HepG2 (cell line): ENCODE data around the gene DPH3. TPM values are rescaled to one million over a fixed set of nuclear protein-coding genes. Genes with fewer than 3 reads are reported as not detected.

Experiments
- CEBPZ ChIP-seq: IDR thresholded peaks from 2 replicates; pipeline ENCODE4 v1.6.1; 2012; ENCODE audit warnings: low read length, improper control_type of control experiment
- CREBL2 ChIP-seq: sonication (generic); formaldehyde crosslinking; IDR thresholded peaks from 2 replicates; pipeline ENCODE4 v1.8.1; 2023; ENCODE audit warnings: missing genetic modification reagents, mild to moderate bottlenecking, borderline replicate concordance
- GATAD1 ChIP-seq: IDR thresholded peaks from 2 replicates; pipeline ENCODE4 v1.6.1; 2016; ENCODE audit warnings: missing genetic modification reagents, missing compliant biosample characterization
- MAFK ChIP-seq, 2 experiments: IDR thresholded peaks in 1 of 2; conservative IDR thresholded peaks in 1 of 2; 2 replicates each; pipeline ENCODE4 v1.6.1; 2011; ENCODE audit warnings: improper control_type of control experiment in 2 of 2, low read length in 2 of 2
- ZFP82 ChIP-seq: sonication (generic); formaldehyde crosslinking; IDR thresholded peaks from 2 replicates; pipeline ENCODE4 v1.5.1; 2020; ENCODE audit warnings: mild to moderate bottlenecking, missing genetic modification reagents, borderline replicate concordance
- ZNF564 ChIP-seq: sonication (generic); formaldehyde crosslinking; IDR thresholded peaks from 2 replicates; pipeline ENCODE4 v1.8.1; 2023; ENCODE audit warnings: mild to moderate bottlenecking, missing genetic modification reagents
- ZNF597 ChIP-seq: sonication (generic); formaldehyde crosslinking; IDR thresholded peaks from 2 replicates; pipeline ENCODE4 v1.5.0; 2020; ENCODE audit warnings: missing genetic modification reagents
- polyA plus RNA-seq, 8 experiments: library from polyadenylated mRNA; depleted of rRNA in 3 of 8; stranded (reverse) in 7 of 8; unstranded in 1 of 8; fragments of >200 nt; fragmentation: Illumina TruSeq in 4 of 8; extraction: Trizol in 4 of 8; gene quantifications; 2 replicates each; pipeline versions ENCODE4 v1.2.1 to v1.2.3, GENCODE V29; 2011 to 2016; ENCODE audit warnings: low read depth in 4 of 8, missing spikeins in 1 of 8, mixed read lengths in 1 of 8; ENCODE audit not compliant: insufficient read depth in 1 of 8
- total RNA-seq, 5 experiments: library from RNA; depleted of rRNA; stranded (reverse); fragments of >200 nt; fragmentation: Illumina TruSeq; extraction: Trizol; gene quantifications; 2 replicates each; pipeline ENCODE4 v1.2.3, GENCODE V29; 2016; ENCODE audit warnings: low read depth in 1 of 5
- TF ChIP-seq, protein P1 (sequence below): sonication (generic); formaldehyde crosslinking; IDR thresholded peaks from 2 replicates; pipeline ENCODE4 v1.4.0; 2020; ENCODE audit warnings: missing genetic modification reagents, borderline replicate concordance

Gene DPH3
- total and polyA plus RNA-seq, 2 of the 13 experiments (the other 11 are each of a cell fraction or from before 2014, with no cell fraction given): 18.3 to 21.6 TPM

DNA sequence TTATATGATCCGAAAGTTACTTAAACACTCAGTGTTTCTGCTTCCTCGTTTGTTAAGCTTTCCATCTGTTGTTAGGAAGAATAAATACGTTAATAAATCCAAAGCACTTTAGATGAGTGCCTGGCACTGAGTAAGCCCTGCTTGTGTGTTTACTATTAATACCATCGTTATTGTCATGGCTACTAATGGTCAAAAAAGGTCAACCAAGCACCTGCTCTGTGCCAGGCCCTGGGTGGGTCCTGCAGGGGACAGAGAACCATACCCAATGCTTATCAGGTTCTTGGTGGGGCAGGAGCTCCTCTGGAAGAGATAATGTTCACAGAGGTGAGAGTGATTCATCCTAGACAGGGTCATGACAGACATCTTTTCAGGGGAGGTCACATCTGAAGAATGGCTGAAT lies 50.4 kb downstream of the DPH3 start (continued):
- TF ChIP-seq, protein P1, sequence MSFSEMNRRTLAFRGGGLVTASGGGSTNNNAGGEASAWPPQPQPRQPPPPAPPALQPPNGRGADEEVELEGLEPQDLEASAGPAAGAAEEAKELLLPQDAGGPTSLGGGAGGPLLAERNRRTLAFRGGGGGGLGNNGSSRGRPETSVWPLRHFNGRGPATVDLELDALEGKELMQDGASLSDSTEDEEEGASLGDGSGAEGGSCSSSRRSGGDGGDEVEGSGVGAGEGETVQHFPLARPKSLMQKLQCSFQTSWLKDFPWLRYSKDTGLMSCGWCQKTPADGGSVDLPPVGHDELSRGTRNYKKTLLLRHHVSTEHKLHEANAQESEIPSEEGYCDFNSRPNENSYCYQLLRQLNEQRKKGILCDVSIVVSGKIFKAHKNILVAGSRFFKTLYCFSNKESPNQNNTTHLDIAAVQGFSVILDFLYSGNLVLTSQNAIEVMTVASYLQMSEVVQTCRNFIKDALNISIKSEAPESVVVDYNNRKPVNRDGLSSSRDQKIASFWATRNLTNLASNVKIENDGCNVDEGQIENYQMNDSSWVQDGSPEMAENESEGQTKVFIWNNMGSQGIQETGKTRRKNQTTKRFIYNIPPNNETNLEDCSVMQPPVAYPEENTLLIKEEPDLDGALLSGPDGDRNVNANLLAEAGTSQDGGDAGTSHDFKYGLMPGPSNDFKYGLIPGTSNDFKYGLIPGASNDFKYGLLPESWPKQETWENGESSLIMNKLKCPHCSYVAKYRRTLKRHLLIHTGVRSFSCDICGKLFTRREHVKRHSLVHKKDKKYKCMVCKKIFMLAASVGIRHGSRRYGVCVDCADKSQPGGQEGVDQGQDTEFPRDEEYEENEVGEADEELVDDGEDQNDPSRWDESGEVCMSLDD: no peak
- TF ChIP-seq ZNF564: no peak
- no peak for TF ChIP-seq ZNF597 (CRISPR knock-in tag)
- TF ChIP-seq MAFK (conservative IDR thresholded peaks at IDR 0.05 in 1 of 2, IDR thresholded peaks at IDR 0.05 in 1 of 2; ENCODE audit: low read length in 2 of 2): no peak
- TF ChIP-seq CEBPZ: no peak
- TF ChIP-seq ZFP82 (CRISPR knock-in tag): no peak
- no peak for TF ChIP-seq GATAD1 (CRISPR knock-in tag)
- no peak for TF ChIP-seq CREBL2 (CRISPR knock-in tag)
